HCT116 (cell line): ENCODE data around the gene WDR55.

ENCODE experiments used
- CEBPB ChIP-seq: IDR thresholded peaks from 2 replicates; pipeline ENCODE4 v1.6.1; 2012; ENCODE audit warnings: low read depth
- EZH2 ChIP-seq: fragments of 200-600 bp; sonication (generic); IDR thresholded peaks from 2 replicates; pipeline ENCODE4 v1.6.1; 2017; ENCODE audit warnings: antibody characterized with exemption, mixed run types
- EZH2phosphoT487 ChIP-seq: fragments of 200-600 bp; IDR thresholded peaks from 2 replicates; pipeline ENCODE4 v1.6.1; 2018; ENCODE audit warnings: antibody characterized with exemption, borderline replicate concordance
- FOSL1 ChIP-seq: IDR thresholded peaks from 2 replicates; pipeline ENCODE4 v1.6.1; 2012; ENCODE audit warnings: low read depth
- JUND ChIP-seq: IDR thresholded peaks from 2 replicates; pipeline ENCODE4 v1.6.1; 2012
- POLR2A ChIP-seq: IDR thresholded peaks from 2 replicates; pipeline ENCODE4 v1.7.0; 2011; ENCODE audit warnings: borderline replicate concordance; ENCODE audit not compliant: insufficient read depth, insufficient read length; ENCODE audit errors: extremely low read depth
- POLR2AphosphoS5 ChIP-seq: IDR thresholded peaks from 2 replicates; pipeline ENCODE4 v1.6.1; 2011; ENCODE audit warnings: mild to moderate bottlenecking, low read depth, low read length, moderate library complexity
- YY1 ChIP-seq: IDR thresholded peaks from 2 replicates; pipeline ENCODE4 v1.6.1; 2011; ENCODE audit warnings: low read length, low read depth, moderate library complexity, mild to moderate bottlenecking; ENCODE audit not compliant: insufficient replicate concordance; ENCODE audit errors: extremely low read depth
- ZFX ChIP-seq: fragments of 450-650 bp; IDR thresholded peaks from 2 replicates; pipeline ENCODE4 v1.6.1; 2017
- ZNF274 ChIP-seq: fragments of 200-500 bp; sonication (Bioruptor generic); IDR thresholded peaks from 2 replicates; pipeline ENCODE4 v1.6.1; 2014; ENCODE audit warnings: mild to moderate bottlenecking, low read depth, low read length, inconsistent platforms
- TF ChIP-seq, protein P1 (sequence below), 3 experiments: fragments of 200-600 bp in 1 of 3; sonication (generic) in 1 of 3; IDR thresholded peaks in 2 of 3; conservative IDR thresholded peaks in 1 of 3; 2 replicates each; pipeline ENCODE4 v1.5.1; 2012 to 2017; ENCODE audit warnings: low read depth in 2 of 3, low read length in 2 of 3, antibody characterized with exemption in 1 of 3, borderline replicate concordance in 1 of 3, control low read depth in 1 of 3, mild to moderate bottlenecking in 1 of 3, mixed read lengths in 1 of 3, mixed run types in 1 of 3, moderate library complexity in 1 of 3; ENCODE audit not compliant: insufficient read depth in 1 of 3
- TF ChIP-seq, protein P2 (sequence below): IDR thresholded peaks from 2 replicates; pipeline ENCODE4 v1.6.1; 2012; ENCODE audit warnings: low read depth

DNA sequence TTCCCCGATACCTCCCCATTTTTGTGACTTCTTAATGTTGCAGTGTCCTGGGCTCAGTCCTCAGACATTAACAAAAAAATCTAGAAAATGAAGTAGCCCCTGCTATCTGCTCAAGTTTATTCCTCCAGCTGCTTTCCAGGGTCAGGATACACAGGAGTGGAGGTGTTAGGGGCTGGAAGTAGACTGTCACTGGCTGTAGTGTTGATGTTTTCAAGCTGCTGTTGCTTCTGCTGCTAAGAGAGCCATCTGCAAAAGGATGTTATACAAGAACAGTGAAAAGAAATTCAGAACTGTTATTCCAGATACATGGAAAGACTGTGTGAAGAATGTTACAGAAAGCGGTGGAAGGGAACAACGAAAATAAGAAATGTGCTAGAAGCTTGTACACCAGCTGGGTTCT, 42.4 kb upstream of the WDR55 start:
- TF ChIP-seq, protein P1, sequence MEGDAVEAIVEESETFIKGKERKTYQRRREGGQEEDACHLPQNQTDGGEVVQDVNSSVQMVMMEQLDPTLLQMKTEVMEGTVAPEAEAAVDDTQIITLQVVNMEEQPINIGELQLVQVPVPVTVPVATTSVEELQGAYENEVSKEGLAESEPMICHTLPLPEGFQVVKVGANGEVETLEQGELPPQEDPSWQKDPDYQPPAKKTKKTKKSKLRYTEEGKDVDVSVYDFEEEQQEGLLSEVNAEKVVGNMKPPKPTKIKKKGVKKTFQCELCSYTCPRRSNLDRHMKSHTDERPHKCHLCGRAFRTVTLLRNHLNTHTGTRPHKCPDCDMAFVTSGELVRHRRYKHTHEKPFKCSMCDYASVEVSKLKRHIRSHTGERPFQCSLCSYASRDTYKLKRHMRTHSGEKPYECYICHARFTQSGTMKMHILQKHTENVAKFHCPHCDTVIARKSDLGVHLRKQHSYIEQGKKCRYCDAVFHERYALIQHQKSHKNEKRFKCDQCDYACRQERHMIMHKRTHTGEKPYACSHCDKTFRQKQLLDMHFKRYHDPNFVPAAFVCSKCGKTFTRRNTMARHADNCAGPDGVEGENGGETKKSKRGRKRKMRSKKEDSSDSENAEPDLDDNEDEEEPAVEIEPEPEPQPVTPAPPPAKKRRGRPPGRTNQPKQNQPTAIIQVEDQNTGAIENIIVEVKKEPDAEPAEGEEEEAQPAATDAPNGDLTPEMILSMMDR (IDR thresholded peaks at IDR 0.05 in 2 of 3, conservative IDR thresholded peaks at IDR 0.05 in 1 of 3; ENCODE audit: borderline replicate concordance in 1 of 3, insufficient read depth in 1 of 3, low read depth in 2 of 3, low read length in 2 of 3) = no peak
- TF ChIP-seq ZFX = no peak
- no peak for TF ChIP-seq EZH2phosphoT487
- TF ChIP-seq CEBPB = no peak
- TF ChIP-seq POLR2A = no peak
- TF ChIP-seq ZNF274 = no peak
- no peak for TF ChIP-seq YY1
- TF ChIP-seq JUND = no peak
- no peak for TF ChIP-seq POLR2AphosphoS5
- no peak for TF ChIP-seq EZH2
- no peak for TF ChIP-seq FOSL1
- TF ChIP-seq, protein P2, sequence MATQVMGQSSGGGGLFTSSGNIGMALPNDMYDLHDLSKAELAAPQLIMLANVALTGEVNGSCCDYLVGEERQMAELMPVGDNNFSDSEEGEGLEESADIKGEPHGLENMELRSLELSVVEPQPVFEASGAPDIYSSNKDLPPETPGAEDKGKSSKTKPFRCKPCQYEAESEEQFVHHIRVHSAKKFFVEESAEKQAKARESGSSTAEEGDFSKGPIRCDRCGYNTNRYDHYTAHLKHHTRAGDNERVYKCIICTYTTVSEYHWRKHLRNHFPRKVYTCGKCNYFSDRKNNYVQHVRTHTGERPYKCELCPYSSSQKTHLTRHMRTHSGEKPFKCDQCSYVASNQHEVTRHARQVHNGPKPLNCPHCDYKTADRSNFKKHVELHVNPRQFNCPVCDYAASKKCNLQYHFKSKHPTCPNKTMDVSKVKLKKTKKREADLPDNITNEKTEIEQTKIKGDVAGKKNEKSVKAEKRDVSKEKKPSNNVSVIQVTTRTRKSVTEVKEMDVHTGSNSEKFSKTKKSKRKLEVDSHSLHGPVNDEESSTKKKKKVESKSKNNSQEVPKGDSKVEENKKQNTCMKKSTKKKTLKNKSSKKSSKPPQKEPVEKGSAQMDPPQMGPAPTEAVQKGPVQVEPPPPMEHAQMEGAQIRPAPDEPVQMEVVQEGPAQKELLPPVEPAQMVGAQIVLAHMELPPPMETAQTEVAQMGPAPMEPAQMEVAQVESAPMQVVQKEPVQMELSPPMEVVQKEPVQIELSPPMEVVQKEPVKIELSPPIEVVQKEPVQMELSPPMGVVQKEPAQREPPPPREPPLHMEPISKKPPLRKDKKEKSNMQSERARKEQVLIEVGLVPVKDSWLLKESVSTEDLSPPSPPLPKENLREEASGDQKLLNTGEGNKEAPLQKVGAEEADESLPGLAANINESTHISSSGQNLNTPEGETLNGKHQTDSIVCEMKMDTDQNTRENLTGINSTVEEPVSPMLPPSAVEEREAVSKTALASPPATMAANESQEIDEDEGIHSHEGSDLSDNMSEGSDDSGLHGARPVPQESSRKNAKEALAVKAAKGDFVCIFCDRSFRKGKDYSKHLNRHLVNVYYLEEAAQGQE = no peak
